H1 (cell line): Measurements from ENCODE around the gene TOMM7. TPM values are rescaled to one million over a fixed set of nuclear protein-coding genes. Genes with fewer than 3 reads are reported as not detected.

Experiments
- BACH1 ChIP-seq: IDR thresholded peaks from 2 replicates; pipeline ENCODE4 v1.6.1; 2012; ENCODE audit warnings: low read length, improper control_type of control experiment
- GABPA ChIP-seq: IDR thresholded peaks from 2 replicates; pipeline ENCODE4 v1.6.1; 2011; ENCODE audit warnings: mild to moderate bottlenecking, low read length, moderate library complexity, borderline replicate concordance; ENCODE audit not compliant: insufficient read depth
- JUN ChIP-seq: IDR thresholded peaks from 2 replicates; pipeline ENCODE4 v1.6.1; 2011; ENCODE audit warnings: low read depth, mild to moderate bottlenecking, improper control_type of control experiment, low read length
- KDM4A ChIP-seq: IDR thresholded peaks from one replicate; pipeline ENCODE4 v1.7.1; 2012; ENCODE audit warnings: low read depth, mild to moderate bottlenecking, moderate library complexity, low read length, inconsistent platforms; ENCODE audit not compliant: severe bottlenecking
- POLR2A ChIP-seq, 2 experiments: IDR thresholded peaks; 1 replicate in 1 of 2; 2 replicates in 1 of 2; pipeline ENCODE4 v1.6.1; 2011; ENCODE audit warnings: low read depth in 2 of 2, low read length in 2 of 2, mild to moderate bottlenecking in 2 of 2; ENCODE audit errors: control extremely low read depth in 1 of 2
- RXRA ChIP-seq: IDR thresholded peaks from 2 replicates; pipeline ENCODE4 v1.6.1; 2011; ENCODE audit warnings: low read depth, mild to moderate bottlenecking, low read length, moderate library complexity; ENCODE audit not compliant: insufficient read depth
- SAP30 ChIP-seq: fragments of 300-600 bp; sonication (generic); IDR thresholded peaks from 2 replicates; pipeline ENCODE4 v1.7.1; 2012; ENCODE audit warnings: low read length, moderate library complexity, mild to moderate bottlenecking, inconsistent platforms; ENCODE audit not compliant: insufficient read depth, insufficient replicate concordance
- SIN3A ChIP-seq, 2 experiments: IDR thresholded peaks in 1 of 2; conservative IDR thresholded peaks in 1 of 2; 2 replicates each; pipeline ENCODE4 v1.6.1; 2011 to 2012; ENCODE audit warnings: low read length in 2 of 2, improper control_type of control experiment in 1 of 2, low read depth in 1 of 2, mild to moderate bottlenecking in 1 of 2
- SP4 ChIP-seq: IDR thresholded peaks from 2 replicates; pipeline ENCODE4 v1.6.1; 2012; ENCODE audit warnings: low read length, inconsistent platforms
- SRF ChIP-seq: IDR thresholded peaks from 2 replicates; pipeline ENCODE4 v1.6.1; 2011; ENCODE audit warnings: mild to moderate bottlenecking, low read depth, low read length, moderate library complexity
- TEAD4 ChIP-seq: IDR thresholded peaks from 2 replicates; pipeline ENCODE4 v1.6.1; 2012; ENCODE audit warnings: low read depth, low read length, inconsistent platforms, mixed read lengths
- polyA plus RNA-seq, 7 experiments: library from polyadenylated mRNA; depleted of rRNA in 3 of 7; stranded (reverse) in 5 of 7; unstranded in 2 of 7; fragments of >200 nt in 5 of 7; fragments of 200-250 nt in 2 of 7; gene quantifications; 1 replicate in 5 of 7; 2 replicates in 1 of 7; 4 replicates in 1 of 7; pipeline versions ENCODE4 v1.2.1 to v1.2.3, GENCODE V29; 2011 to 2013; ENCODE audit warnings: missing spikeins in 2 of 7, mixed read lengths in 2 of 7
- total RNA-seq: library from RNA; stranded (reverse); fragmentation: NEBNext Ultra II Directional; extraction: Animal tissue kit (Norgen Biotek cat#: 25700); gene quantifications from 2 replicates; pipeline ENCODE4 v1.2.1, GENCODE V29; 2021
- TF ChIP-seq, protein P1 (sequence below): IDR thresholded peaks from 2 replicates; pipeline ENCODE4 v1.6.1; 2012; ENCODE audit warnings: inconsistent platforms
- TF ChIP-seq, protein P2 (sequence below): IDR thresholded peaks from 2 replicates; pipeline ENCODE4 v1.6.1; 2011; ENCODE audit warnings: low read depth, mild to moderate bottlenecking, low read length; ENCODE audit not compliant: insufficient read depth
- TF ChIP-seq, protein P3 (sequence below), 3 experiments: IDR thresholded peaks; 1 replicate in 2 of 3; 2 replicates in 1 of 3; pipeline versions ENCODE4 v1.5.1 to v1.6.1; 2011; ENCODE audit warnings: low read length in 3 of 3, mild to moderate bottlenecking in 3 of 3, inconsistent platforms in 2 of 3, low read depth in 1 of 3, moderate library complexity in 1 of 3; ENCODE audit not compliant: insufficient read depth in 1 of 3; ENCODE audit errors: control extremely low read depth in 1 of 3
- TF ChIP-seq, protein P4 (sequence below): IDR thresholded peaks from 2 replicates; pipeline ENCODE4 v1.6.1; 2012; ENCODE audit warnings: low read length, inconsistent platforms
- TF ChIP-seq, protein P5 (sequence below): IDR thresholded peaks from 2 replicates; pipeline ENCODE4 v1.6.1; 2012; ENCODE audit warnings: inconsistent platforms

The TOMM7 gene
- total and polyA plus RNA-seq, 2 of the 8 experiments (the other 6 are each of a cell fraction or from before 2014, with no cell fraction given), result 389 to 508 TPM

DNA sequence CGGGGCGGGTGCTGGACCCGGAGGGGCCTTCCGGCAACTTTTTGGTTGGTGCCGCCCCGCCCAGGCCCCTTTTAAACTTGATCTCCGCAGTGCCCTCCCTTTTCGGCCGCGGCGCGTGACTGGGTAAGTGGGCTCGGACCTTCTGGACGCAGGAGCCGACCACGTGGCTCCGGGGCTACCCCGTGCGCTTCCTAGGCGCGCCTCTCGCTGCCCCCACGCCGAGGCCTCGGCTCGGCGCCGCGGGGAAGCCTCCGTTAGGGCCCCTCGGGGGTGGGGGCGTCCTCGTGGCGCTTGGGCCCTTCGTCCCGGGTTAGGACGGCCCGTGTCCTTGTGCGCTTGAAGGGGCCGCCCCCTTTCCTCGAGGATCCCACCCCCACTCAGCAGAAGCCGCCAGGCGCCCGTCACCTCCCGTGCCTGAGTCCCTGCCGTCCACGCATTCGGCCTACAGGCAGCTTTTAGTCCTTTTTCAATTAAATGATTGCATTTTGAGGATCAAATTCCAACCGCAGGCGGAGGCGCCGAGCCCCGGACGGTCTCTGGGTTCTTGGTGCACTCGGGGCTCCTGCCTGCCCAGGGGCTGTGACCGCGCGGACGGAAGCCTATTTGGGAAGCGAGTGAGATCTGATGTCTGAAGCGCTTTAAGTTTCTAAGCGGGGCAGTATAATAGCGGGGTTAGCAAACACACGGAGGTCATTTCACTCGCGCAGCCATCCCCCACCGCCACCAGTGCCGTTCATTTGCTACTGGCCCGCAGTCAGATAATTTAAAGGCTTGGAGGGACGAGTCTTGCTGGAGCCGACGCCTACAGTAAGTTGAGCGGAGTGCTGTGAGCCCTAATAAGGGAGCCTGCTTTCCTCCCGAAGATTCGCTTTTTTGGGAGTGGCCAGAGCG lies 31.8 kb upstream of the TOMM7 start (continued):
- peak; percentile 90 for TF ChIP-seq KDM4A
- no peak for TF ChIP-seq SP4
- TF ChIP-seq, protein P1, sequence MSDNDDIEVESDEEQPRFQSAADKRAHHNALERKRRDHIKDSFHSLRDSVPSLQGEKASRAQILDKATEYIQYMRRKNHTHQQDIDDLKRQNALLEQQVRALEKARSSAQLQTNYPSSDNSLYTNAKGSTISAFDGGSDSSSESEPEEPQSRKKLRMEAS, result peak; percentile 98
- TF ChIP-seq, protein P2, sequence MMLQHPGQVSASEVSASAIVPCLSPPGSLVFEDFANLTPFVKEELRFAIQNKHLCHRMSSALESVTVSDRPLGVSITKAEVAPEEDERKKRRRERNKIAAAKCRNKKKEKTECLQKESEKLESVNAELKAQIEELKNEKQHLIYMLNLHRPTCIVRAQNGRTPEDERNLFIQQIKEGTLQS, result no peak
- no peak for TF ChIP-seq JUN
- TF ChIP-seq SRF, result no peak
- TF ChIP-seq, protein P3, sequence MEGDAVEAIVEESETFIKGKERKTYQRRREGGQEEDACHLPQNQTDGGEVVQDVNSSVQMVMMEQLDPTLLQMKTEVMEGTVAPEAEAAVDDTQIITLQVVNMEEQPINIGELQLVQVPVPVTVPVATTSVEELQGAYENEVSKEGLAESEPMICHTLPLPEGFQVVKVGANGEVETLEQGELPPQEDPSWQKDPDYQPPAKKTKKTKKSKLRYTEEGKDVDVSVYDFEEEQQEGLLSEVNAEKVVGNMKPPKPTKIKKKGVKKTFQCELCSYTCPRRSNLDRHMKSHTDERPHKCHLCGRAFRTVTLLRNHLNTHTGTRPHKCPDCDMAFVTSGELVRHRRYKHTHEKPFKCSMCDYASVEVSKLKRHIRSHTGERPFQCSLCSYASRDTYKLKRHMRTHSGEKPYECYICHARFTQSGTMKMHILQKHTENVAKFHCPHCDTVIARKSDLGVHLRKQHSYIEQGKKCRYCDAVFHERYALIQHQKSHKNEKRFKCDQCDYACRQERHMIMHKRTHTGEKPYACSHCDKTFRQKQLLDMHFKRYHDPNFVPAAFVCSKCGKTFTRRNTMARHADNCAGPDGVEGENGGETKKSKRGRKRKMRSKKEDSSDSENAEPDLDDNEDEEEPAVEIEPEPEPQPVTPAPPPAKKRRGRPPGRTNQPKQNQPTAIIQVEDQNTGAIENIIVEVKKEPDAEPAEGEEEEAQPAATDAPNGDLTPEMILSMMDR (IDR thresholded peaks at IDR 0.05; ENCODE audit: control extremely low read depth in 1 of 3, insufficient read depth in 1 of 3, low read depth in 1 of 3, low read length in 3 of 3), result peak in 1 of 3 experiments; percentile 34; a peak in 2 of 4 replicates
- no peak for TF ChIP-seq RXRA
- TF ChIP-seq POLR2A (IDR thresholded peaks at IDR 0.05; ENCODE audit: control extremely low read depth in 1 of 2, low read depth in 2 of 2, low read length in 2 of 2), result peak; percentile 69 to 73
- TF ChIP-seq, protein P4, sequence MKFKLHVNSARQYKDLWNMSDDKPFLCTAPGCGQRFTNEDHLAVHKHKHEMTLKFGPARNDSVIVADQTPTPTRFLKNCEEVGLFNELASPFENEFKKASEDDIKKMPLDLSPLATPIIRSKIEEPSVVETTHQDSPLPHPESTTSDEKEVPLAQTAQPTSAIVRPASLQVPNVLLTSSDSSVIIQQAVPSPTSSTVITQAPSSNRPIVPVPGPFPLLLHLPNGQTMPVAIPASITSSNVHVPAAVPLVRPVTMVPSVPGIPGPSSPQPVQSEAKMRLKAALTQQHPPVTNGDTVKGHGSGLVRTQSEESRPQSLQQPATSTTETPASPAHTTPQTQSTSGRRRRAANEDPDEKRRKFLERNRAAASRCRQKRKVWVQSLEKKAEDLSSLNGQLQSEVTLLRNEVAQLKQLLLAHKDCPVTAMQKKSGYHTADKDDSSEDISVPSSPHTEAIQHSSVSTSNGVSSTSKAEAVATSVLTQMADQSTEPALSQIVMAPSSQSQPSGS, result 0 out of 2 replicates have a peak, but pooled peaks have one; percentile 22
- no peak for TF ChIP-seq TEAD4
- TF ChIP-seq GABPA, result no peak
- TF ChIP-seq SIN3A (conservative IDR thresholded peaks at IDR 0.05 in 1 of 2, IDR thresholded peaks at IDR 0.05 in 1 of 2; ENCODE audit: low read depth in 1 of 2, low read length in 2 of 2), result peak in 1 of 2 experiments; percentile 34; a peak in 1 of 4 replicates
- TF ChIP-seq SAP30, result no peak
- TF ChIP-seq, protein P5, sequence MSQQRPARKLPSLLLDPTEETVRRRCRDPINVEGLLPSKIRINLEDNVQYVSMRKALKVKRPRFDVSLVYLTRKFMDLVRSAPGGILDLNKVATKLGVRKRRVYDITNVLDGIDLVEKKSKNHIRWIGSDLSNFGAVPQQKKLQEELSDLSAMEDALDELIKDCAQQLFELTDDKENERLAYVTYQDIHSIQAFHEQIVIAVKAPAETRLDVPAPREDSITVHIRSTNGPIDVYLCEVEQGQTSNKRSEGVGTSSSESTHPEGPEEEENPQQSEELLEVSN, result peak; percentile 93
- peak; percentile 35 for TF ChIP-seq BACH1
